Thyroid gland (tissue), 4 donors: Measurements from ENCODE around the gene DNM3. TPM values are rescaled to one million over a fixed set of nuclear protein-coding genes. Genes with fewer than 3 reads are reported as not detected.
"Not testable (repeated sequence)": the region's sequence is repeated elsewhere in the genome, so short reads cannot be mapped to it uniquely, and the experiment has no call there.

Source experiments
- DNase-seq, 2 donors: peaks; one replicate each; pipeline ENCODE4 v3.0.0-alpha.2; 2019
- H3K27ac ChIP-seq, 3 donors: fragments of 200-600 bp; sonication (generic); 1 replicate in 2 of 3; 2 replicates in 1 of 3; pipeline ENCODE4 v1.5.1; 2016 to 2019; ENCODE audit warnings: mild to moderate bottlenecking in 1 of 3, moderate library complexity in 1 of 3
- H3K27me3 ChIP-seq: fragments of 200-600 bp; sonication (generic); one replicate; pipeline ENCODE4 v1.5.1; 2019
- H3K36me3 ChIP-seq, 2 donors: fragments of 200-600 bp; sonication (generic); one replicate each; pipeline ENCODE4 v1.5.1; 2016 to 2019
- H3K4me1 ChIP-seq, 2 donors: fragments of 200-600 bp; sonication (generic); one replicate each; pipeline ENCODE4 v1.5.1; 2017 to 2019
- H3K4me3 ChIP-seq, 3 donors: fragments of 200-600 bp; sonication (generic); replicated peaks in 1 of 3; 1 replicate in 2 of 3; 2 replicates in 1 of 3; pipeline ENCODE4 v1.5.1; 2016; ENCODE audit warnings: mild to moderate bottlenecking in 1 of 3
- H3K9me3 ChIP-seq: fragments of 200-600 bp; sonication (generic); one replicate; pipeline ENCODE4 v1.5.1; 2017
- CTCF ChIP-seq, 6 experiments: fragments of 200-600 bp in 3 of 6; fragments of 450-650 bp in 3 of 6; sonication (generic) in 3 of 6; IDR thresholded peaks; one replicate each; pipeline ENCODE4 v1.5.1; 2016 to 2019; ENCODE audit warnings: antibody characterized with exemption in 6 of 6, mild to moderate bottlenecking in 2 of 6, inconsistent platforms in 1 of 6, moderate library complexity in 1 of 6
- POLR2A ChIP-seq, 2 donors: fragments of 450-650 bp; IDR thresholded peaks; one replicate each; pipeline ENCODE4 v1.6.1; 2017; ENCODE audit warnings: antibody characterized with exemption in 2 of 2, mild to moderate bottlenecking in 2 of 2, moderate library complexity in 1 of 2
- WGBS, 2 donors: methylation state at CpG; one replicate each; pipeline ENCODE4 v1.1.5; 2017; 5-methylcytosine and 5-hydroxymethylcytosine counted together
- intact Hi-C: fragments of 100-400 bp; cut with DNase I; formaldehyde crosslinking; loops from one replicate; pipeline ENCODE4 v1.15.1; 2023
- total RNA-seq, 4 donors: library from RNA; depleted of rRNA; stranded (reverse); fragments of >200 nt; gene quantifications; one replicate each; pipeline ENCODE4 v1.2.3, GENCODE V29; 2016

The DNM3 gene
- total RNA-seq, 4 donors from 2014 or later, result 9.0 to 13.6 (median 10.8) TPM

DNA sequence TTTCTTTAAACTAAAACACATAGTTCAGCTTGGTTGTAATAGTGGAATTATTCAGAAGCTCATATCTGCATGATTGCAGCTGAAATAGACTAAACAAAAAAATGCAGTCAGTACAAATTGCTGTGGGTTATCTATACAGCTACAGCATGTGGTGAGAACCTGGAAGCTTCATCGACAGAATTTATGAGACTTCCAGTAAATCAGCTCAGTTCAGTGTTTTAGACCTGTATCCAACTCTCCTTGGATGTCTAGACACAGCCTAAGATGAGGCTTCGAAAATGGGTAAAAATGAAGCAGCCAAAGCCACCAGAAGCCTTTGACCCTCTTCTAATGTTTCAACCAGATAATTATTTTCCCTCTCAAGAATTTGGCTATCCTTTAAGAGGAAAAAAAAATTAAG lies 452.1 kb downstream of the DNM3 start:
- intact Hi-C loops, result no loop called here
- Histone ChIP-seq H3K27ac (no peak overlapping the region), H3K9me3 (no peaks in the 10 kb centered on the region), H3K36me3 (no peaks in the 10 kb centered on the region), H3K4me1 (no peaks in the 10 kb centered on the region), H3K4me3 (no peak overlapping the region), H3K27me3 (no peaks in the 10 kb centered on the region)
- 67 to 77% methylated on average over 2 of the region's 2 CpGs for whole genome bisulfite sequencing, 2 donors
- TF ChIP-seq CTCF (IDR thresholded peaks at IDR 0.05) (no peak), POLR2A (IDR thresholded peaks at IDR 0.05) (no peak)
- no peak for DNase-seq

GRCh38 chr1:172298141-172298540 lies 456.8 kb downstream of the DNM3 start:
- TF ChIP-seq CTCF (IDR thresholded peaks at IDR 0.05) (no peak), POLR2A (IDR thresholded peaks at IDR 0.05) (no peak)
- H3K4me3 ChIP-seq, result no peak overlapping the region
- H3K36me3 ChIP-seq, result no peaks in the 10 kb centered on the region
- WGBS, 2 donors, result 69 to 72% methylated on average over 3 of the region's 3 CpGs
- no peaks in the 10 kb centered on the region for H3K4me1 ChIP-seq
- H3K27me3 ChIP-seq, result no peaks in the 10 kb centered on the region
- no peak overlapping the region for H3K27ac ChIP-seq
- DNase-seq, result peak in 1 of 2 donors; percentile 14
- intact Hi-C loops, result no loop called here
- H3K9me3 ChIP-seq, result no peaks in the 10 kb centered on the region

DNA sequence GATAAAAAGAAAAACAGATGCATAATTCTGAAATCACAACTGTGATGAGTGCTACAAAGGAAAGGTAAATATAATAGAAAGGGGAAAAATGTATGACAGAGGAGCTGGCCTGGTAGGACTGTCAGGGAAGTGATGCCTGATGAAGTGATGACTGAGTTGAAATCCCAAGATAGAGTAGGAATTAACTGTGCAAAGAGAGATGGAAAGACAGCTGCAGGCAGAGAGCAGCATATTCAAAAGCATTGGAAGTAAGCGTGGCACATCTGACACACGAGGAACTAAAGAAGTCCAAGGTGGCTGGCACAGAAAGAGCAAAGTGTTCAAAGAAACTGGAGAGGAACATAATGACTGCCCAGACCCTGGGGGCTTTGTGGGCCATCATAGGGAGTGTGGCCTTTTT lies 457.6 kb downstream of the DNM3 start:
- Histone ChIP-seq H3K4me3 (no peak overlapping the region), H3K9me3 (no peaks in the 10 kb centered on the region), H3K4me1 (no peaks in the 10 kb centered on the region), H3K27ac (no peak overlapping the region), H3K36me3 (no peaks in the 10 kb centered on the region), H3K27me3 (no peaks in the 10 kb centered on the region)
- intact Hi-C loops, result no loop called here
- no peak for DNase-seq
- TF ChIP-seq POLR2A (IDR thresholded peaks at IDR 0.05) (no peak), CTCF (IDR thresholded peaks at IDR 0.05) (no peak)
- WGBS, 2 donors, result 85 to 94% methylated on average over 2 of the region's 2 CpGs

GRCh38 chr1:172299515-172299914 lies 458.2 kb downstream of the DNM3 start:
- no peaks in the 10 kb centered on the region for H3K27me3 ChIP-seq
- intact Hi-C loops, result no loop called here
- H3K9me3 ChIP-seq, result no peaks in the 10 kb centered on the region
- TF ChIP-seq POLR2A (IDR thresholded peaks at IDR 0.05) (no peak), CTCF (IDR thresholded peaks at IDR 0.05) (no peak)
- H3K36me3 ChIP-seq, result no peaks in the 10 kb centered on the region
- H3K4me3 ChIP-seq, result no peak overlapping the region
- DNase-seq, result no peak
- no peaks in the 10 kb centered on the region for H3K4me1 ChIP-seq
- no peak overlapping the region for H3K27ac ChIP-seq

DNA sequence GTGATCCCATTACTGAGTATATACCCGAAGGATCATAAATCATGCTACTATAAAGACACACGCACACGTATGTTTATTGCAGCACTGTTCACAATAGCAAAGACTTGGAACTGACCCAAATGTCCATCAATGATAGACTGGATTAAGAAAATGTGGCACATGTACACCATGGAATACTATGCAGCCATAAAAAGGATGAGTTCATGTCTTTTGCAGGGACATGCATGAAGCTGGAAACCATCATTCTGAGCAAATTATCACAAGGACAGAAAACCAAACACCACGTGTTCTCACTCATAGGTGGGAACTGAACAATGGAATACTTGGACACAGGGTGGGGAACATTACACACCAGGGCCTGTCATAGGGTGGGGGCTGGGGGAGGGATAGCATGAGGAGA lies 466.2 kb downstream of the DNM3 start:
- DNase-seq, H3K4me3 ChIP-seq, H3K9me3 ChIP-seq, intact Hi-C loops, H3K27me3 ChIP-seq, H3K27ac ChIP-seq, H3K4me1 ChIP-seq, H3K36me3 ChIP-seq: not testable (repeated sequence)
- 91 to 95% methylated on average over 4 of the region's 4 CpGs for WGBS, 2 donors

DNA sequence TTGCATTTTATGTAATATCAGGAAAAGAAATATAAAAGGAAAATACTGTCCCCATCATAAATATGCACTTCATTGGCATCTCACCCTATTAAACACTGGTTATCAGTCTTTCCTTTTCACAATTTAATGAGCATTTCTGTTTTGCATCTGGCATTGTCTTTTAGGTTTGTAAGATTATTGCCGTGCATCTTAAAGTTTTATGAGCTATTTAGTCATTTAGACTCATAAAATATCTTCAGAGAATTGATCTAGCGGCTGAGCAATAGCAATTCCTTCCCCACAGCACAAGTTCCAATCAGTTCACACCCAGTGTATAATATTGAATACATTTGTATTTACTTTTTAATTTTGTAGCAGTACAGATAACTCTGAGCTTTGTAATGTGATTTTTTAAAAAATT lies 466.8 kb downstream of the DNM3 start:
- WGBS, 2 donors, result 88 to 94% methylated on average over 2 of the region's 2 CpGs
- DNase-seq, result no peak
- H3K4me1 ChIP-seq, result no peaks in the 10 kb centered on the region
- TF ChIP-seq CTCF (IDR thresholded peaks at IDR 0.05) (no peak), POLR2A (IDR thresholded peaks at IDR 0.05) (no peak)
- no peaks in the 10 kb centered on the region for H3K36me3 ChIP-seq
- no peaks in the 10 kb centered on the region for H3K27me3 ChIP-seq
- H3K27ac ChIP-seq, result no peak overlapping the region
- H3K4me3 ChIP-seq, result no peak overlapping the region
- intact Hi-C loops, result no loop called here
- H3K9me3 ChIP-seq, result no peaks in the 10 kb centered on the region
